SJSA1 (cell line): ENCODE measurements around the gene C2CD2. TPM values are rescaled to one million over a fixed set of nuclear protein-coding genes. Genes with fewer than 3 reads are reported as not detected.
A peak's percentile ranks its signal among the peaks of the same experiment; 100 is the strongest.
"Not testable (repeated sequence)": the region's sequence is repeated elsewhere in the genome, so short reads cannot be mapped to it uniquely, and the experiment has no call there.

Experiments
- DNase-seq, 2 experiments: peaks; one replicate each; pipeline ENCODE4 v3.0.0-alpha.2; 2015 to 2020; ENCODE audit warnings: low spot score in 2 of 2, low read depth in 1 of 2
- H3K27ac ChIP-seq: fragments of 250-450 bp; sonication (Bioruptor Pico); 2 replicates; pipeline ENCODE4 v1.5.1; 2020; ENCODE audit warnings: mild to moderate bottlenecking, moderate library complexity
- H3K27me3 ChIP-seq: fragments of 250-450 bp; sonication (Bioruptor Pico); replicated peaks from 2 replicates; pipeline ENCODE4 v1.5.1; 2020; ENCODE audit warnings: mild to moderate bottlenecking, moderate library complexity
- H3K36me3 ChIP-seq: fragments of 250-450 bp; sonication (Bioruptor Pico); 2 replicates; pipeline ENCODE4 v1.5.1; 2020; ENCODE audit warnings: mild to moderate bottlenecking
- H3K4me1 ChIP-seq: fragments of 250-450 bp; sonication (Bioruptor Pico); replicated peaks from 2 replicates; pipeline ENCODE4 v1.6.1; 2021; ENCODE audit warnings: mild to moderate bottlenecking
- H3K4me3 ChIP-seq: fragments of 250-450 bp; sonication (Bioruptor Pico); 2 replicates; pipeline ENCODE4 v1.5.1; 2020; ENCODE audit warnings: mild to moderate bottlenecking
- H3K9me3 ChIP-seq: fragments of 250-450 bp; sonication (Bioruptor Pico); replicated peaks from 2 replicates; pipeline ENCODE4 v1.5.1; 2020; ENCODE audit warnings: mild to moderate bottlenecking
- total RNA-seq: library from RNA; depleted of rRNA; stranded (reverse); fragments of >200 nt; shearing (Covaris generic); gene quantifications from 2 replicates; pipeline ENCODE4 v1.2.3, GENCODE V29; 2014; rRNA removed

Gene C2CD2
- total RNA-seq = 9.3 and 17.1 TPM in 2 replicates

DNA sequence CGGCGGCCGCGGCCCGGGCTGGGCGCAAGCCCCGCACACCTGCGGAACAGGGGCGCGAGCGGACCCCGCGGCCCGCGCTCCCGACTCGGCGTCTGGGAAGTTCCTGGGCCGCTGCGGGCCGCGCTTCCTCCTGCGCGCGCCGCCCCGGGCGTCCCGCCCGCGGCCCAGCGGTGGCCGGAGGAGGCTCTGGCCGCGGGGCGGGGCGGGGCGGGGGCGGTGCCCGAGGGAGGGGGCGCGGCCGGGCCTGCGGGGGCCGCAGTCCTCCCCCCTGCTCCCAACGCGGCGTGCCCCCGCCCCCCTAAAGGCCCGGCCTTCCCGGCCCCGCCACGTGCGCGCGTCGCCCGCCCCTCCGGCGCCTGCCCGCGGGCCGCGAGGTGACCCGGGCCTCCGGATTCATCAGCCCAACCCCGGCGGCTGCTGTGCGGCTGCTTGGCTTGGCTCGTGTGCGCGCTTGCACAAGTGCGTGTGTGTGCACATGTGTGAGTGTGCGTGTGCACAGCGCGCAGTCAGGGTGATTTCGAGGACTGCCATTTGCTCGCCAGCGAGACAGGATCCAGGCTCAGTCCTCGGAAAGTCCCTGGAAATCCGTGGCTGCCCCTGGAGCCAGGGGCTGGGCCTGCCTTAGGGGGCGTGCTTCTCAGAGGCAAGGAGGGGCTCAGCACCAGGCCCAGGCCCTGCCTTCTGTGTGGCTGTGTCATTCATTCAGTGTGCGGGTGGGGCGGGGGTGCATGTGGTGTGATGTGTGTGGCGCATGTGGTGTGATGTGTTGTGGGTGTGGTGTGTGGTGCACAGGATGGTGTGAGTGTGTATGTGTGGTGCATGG, at the start of gene C2CD2:
Gene C2CD2, minus strand, starts transcription at position 188 of the 823 bp plus-strand sequence. CDS start 370 bp downstream, outside the sequence.
- Histone ChIP-seq H3K4me3 (peak within 1 kb of the TSS; percentile 94), H3K27me3 (no peaks in the 10 kb centered on the region), H3K9me3 (0 out of 2 replicates have a peak, but pooled peaks cover 3% of the 10 kb centered on the region), H3K4me1 (peaks cover 60% of the 10 kb centered on the region), H3K27ac (peak within 1 kb of the TSS; percentile 54), H3K36me3 (peaks cover 12% of the 10 kb centered on the region)
- peak; percentile 83 to 86 for DNase-seq

- Histone ChIP-seq H3K36me3 (peaks cover 57% of the 10 kb centered on the region), H3K4me3 (no peak overlapping the region), H3K4me1 (peaks cover 15% of the 10 kb centered on the region), H3K9me3 (no peaks in the 10 kb centered on the region), H3K27ac (0 out of 2 replicates have a peak overlapping the region, but pooled peaks have one; percentile 5), H3K27me3 (no peaks in the 10 kb centered on the region)
- DNase-seq = no peak
Measured at GRCh38 chr21:42003051-42003461, 49.2 kb upstream of the C2CD2 start.

GRCh38 chr21:42002421-42002958, 48.7 kb upstream of the C2CD2 start:
- no peaks in the 10 kb centered on the region for H3K27me3 ChIP-seq
- no peak overlapping the region for H3K4me3 ChIP-seq
- peaks cover 15% of the 10 kb centered on the region for H3K4me1 ChIP-seq
- H3K36me3 ChIP-seq = peaks cover 51% of the 10 kb centered on the region
- peak; percentile 69 to 79 for DNase-seq
- no peaks in the 10 kb centered on the region for H3K9me3 ChIP-seq
- H3K27ac ChIP-seq = peak overlapping the region; percentile 37

DNA sequence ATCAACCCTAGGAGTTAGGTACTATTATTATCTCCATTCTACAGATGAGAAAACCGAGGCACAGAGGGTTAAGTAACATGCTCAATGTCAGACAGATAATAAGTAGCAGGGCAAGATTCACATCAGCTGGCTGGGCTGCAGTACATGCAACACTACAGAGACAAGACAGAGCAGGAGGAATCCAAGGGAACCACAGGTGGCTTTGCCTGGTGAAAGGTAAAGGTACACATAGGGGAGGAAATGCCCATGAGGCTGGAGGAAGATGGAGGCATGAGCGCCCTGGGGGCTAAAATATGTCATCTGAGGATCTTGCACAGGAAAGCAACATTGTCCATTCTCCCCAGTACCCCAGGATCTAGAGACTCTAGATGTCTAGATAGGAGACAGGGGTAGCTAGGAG, 48.0 kb upstream of the C2CD2 start:
- Histone ChIP-seq H3K4me1 (peaks cover 15% of the 10 kb centered on the region), H3K27me3 (no peaks in the 10 kb centered on the region), H3K36me3 (peaks cover 48% of the 10 kb centered on the region), H3K4me3 (no peak overlapping the region), H3K9me3 (no peaks in the 10 kb centered on the region), H3K27ac (no peak overlapping the region; the same call in 1 of the 2 replicates)
- DNase-seq = no peak

GRCh38 chr21:42000908-42001307, 47.1 kb upstream of the C2CD2 start:
- Histone ChIP-seq H3K4me1 (peaks cover 15% of the 10 kb centered on the region), H3K27ac (no peak overlapping the region), H3K4me3 (no peak overlapping the region), H3K27me3 (no peaks in the 10 kb centered on the region), H3K9me3 (peaks cover 2% of the 10 kb centered on the region; the same call in 1 of the 2 replicates), H3K36me3 (peaks cover 53% of the 10 kb centered on the region)
- no peak for DNase-seq

DNA sequence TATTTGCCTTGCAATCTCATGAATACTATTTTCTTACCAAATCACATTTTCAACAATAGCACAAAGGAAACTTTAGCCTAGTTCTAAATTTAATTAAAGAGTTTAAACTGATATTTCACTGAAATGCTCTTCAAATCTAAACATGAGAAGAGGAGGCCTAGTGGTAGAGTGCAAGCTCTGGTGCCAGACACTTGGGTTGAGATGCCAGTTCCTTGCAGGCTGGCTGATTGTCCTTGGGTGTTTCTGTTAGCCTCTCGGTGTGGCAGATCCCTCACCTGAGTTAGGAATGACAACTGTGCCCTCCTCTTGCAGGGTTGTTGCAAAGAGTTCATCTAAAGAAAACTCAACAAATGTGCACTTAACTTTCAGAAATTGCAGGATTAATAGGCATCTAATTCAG, 43.8 kb upstream of the C2CD2 start:
- Histone ChIP-seq H3K27me3 (no peaks in the 10 kb centered on the region), H3K4me3 (no peak overlapping the region), H3K9me3 (peaks cover 5% of the 10 kb centered on the region; the same call in 1 of the 2 replicates), H3K4me1 (peaks cover 28% of the 10 kb centered on the region), H3K36me3 (peaks cover 63% of the 10 kb centered on the region), H3K27ac (no peak overlapping the region)
- no peak for DNase-seq

DNA sequence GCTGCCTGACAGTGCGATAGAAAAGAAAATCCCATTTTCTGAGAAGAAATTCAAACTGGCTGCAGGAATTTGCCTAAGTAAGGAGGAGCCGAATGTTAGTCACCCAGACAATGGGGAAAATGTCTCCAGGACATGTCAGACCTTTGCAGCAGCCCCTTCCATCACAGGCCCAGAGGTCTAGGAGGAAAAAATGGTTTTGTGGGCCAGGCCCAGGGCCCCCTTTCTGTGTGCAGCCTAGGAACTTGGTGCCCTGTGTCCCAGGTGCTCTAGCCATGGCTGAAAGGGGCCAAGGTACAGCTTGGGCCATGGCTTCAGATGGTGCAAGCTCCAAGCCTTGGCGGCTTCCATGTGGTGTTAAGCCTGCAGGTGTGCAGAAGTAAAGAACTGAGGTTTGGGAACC, 41.8 kb upstream of the C2CD2 start:
- Histone ChIP-seq H3K4me3 (no peak overlapping the region), H3K27ac (no peak overlapping the region), H3K9me3 (peaks cover 5% of the 10 kb centered on the region; the same call in 1 of the 2 replicates), H3K36me3 (peaks cover 67% of the 10 kb centered on the region), H3K27me3 (no peaks in the 10 kb centered on the region), H3K4me1 (peaks cover 17% of the 10 kb centered on the region)
- DNase-seq = no peak

GRCh38 chr21:41994613-41995012, 40.8 kb upstream of the C2CD2 start:
- peaks cover 65% of the 10 kb centered on the region for H3K36me3 ChIP-seq
- not testable (repeated sequence) for H3K27me3 ChIP-seq, H3K27ac ChIP-seq, DNase-seq, H3K4me3 ChIP-seq, H3K9me3 ChIP-seq
- H3K4me1 ChIP-seq = peaks cover 17% of the 10 kb centered on the region

DNA sequence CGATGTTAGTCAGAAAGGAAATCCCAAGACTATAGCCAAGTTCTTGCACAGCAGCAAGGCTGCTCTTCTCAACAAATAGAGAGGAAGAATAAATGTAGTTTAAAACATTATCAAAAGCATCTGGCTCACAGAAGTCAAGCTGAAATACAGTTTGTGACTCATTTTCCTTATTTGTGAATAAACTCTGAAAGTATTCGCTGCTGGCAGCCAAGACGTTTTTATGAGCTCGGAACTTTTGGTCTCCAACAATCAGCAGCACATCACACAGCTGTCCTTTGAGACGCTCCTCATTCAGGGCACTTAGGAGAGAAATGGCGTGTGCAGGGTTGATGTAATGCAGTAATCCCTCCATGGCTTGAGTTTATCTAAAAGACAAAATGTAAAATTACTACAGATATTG, 39.9 kb upstream of the C2CD2 start:
- no peak overlapping the region for H3K27ac ChIP-seq
- peaks cover 5% of the 10 kb centered on the region; the same call in 1 of the 2 replicates for H3K9me3 ChIP-seq
- peaks cover 17% of the 10 kb centered on the region for H3K4me1 ChIP-seq
- peaks cover 63% of the 10 kb centered on the region for H3K36me3 ChIP-seq
- no peak overlapping the region for H3K4me3 ChIP-seq
- no peaks in the 10 kb centered on the region for H3K27me3 ChIP-seq
- peak in 1 of 2 experiments; percentile 40 for DNase-seq

GRCh38 chr21:41992576-41992975, 38.8 kb upstream of the C2CD2 start:
- Histone ChIP-seq H3K36me3 (peaks cover 64% of the 10 kb centered on the region), H3K27ac (no peak overlapping the region), H3K4me3 (no peak overlapping the region), H3K4me1 (peaks cover 17% of the 10 kb centered on the region), H3K27me3 (no peaks in the 10 kb centered on the region), H3K9me3 (peaks cover 5% of the 10 kb centered on the region; the same call in 1 of the 2 replicates)
- DNase-seq = no peak

DNA sequence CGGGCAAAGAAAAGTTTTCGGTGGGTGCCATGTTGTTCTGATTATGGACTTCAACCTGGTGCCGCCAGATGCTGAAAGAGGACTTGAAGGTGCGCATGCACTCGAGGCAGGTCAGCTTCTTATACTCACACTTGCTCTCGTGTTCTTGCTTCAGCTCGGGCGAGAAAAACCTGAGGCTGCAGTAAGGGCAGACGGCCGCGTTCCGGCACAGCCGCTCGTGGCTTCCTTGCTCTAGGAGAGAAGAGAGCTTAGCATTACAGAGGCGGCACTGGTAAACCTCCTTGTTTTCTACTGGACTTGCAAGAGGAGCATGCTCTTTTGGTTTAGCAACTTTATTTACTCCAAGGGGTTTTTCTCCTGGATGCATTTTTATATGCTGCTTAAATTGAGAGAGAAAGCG, 37.8 kb upstream of the C2CD2 start:
- Histone ChIP-seq H3K4me1 (peaks cover 17% of the 10 kb centered on the region), H3K27me3 (no peaks in the 10 kb centered on the region), H3K36me3 (peaks cover 59% of the 10 kb centered on the region), H3K4me3 (no peak overlapping the region), H3K27ac (no peak overlapping the region), H3K9me3 (peaks cover 5% of the 10 kb centered on the region; the same call in 1 of the 2 replicates)
- DNase-seq = no peak

DNA sequence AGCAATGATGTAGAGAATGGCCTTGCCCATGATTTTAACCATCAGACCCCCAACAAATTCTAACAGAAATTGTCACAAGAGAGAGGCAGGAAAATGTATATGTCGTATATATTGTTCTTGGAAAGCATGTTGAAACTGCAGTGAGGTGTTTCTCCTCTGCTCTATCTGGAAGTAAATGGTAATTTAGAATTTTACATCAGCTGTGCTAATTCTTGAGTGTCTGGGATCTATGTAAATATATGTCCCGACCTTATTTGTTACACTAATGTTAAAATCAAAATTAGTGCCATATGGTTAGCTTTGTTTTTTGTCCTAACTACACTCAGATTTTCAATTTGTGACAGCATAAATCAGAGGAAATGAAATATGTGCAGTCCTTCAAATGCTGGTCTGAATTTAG, 35.9 kb upstream of the C2CD2 start:
- H3K4me3 ChIP-seq = no peak overlapping the region
- H3K4me1 ChIP-seq = peaks cover 17% of the 10 kb centered on the region
- H3K36me3 ChIP-seq = peaks cover 44% of the 10 kb centered on the region
- no peaks in the 10 kb centered on the region for H3K9me3 ChIP-seq
- DNase-seq = no peak
- H3K27me3 ChIP-seq = no peaks in the 10 kb centered on the region
- H3K27ac ChIP-seq = no peak overlapping the region

DNA sequence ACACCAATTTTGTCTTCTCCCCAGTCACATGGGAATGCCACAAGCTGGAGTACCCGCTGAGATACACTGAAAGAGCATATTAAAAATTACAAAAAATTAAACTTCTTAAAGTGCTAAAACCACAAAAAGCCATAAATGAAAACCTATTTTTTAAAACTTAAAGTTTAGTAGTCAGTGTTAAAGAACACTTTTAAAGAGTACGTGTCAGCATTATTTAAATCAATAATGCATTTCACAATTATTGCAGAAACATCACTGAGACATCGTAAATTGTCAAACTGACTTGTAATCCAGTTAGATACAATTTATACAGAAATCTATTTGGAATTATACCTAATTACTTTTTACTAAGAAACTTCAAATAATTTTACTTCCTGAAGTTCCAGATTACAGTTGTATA, 33.5 kb upstream of the C2CD2 start:
- DNase-seq = no peak
- no peak overlapping the region for H3K27ac ChIP-seq
- H3K36me3 ChIP-seq = peaks cover 29% of the 10 kb centered on the region
- H3K9me3 ChIP-seq = no peaks in the 10 kb centered on the region
- H3K4me1 ChIP-seq = no peaks in the 10 kb centered on the region
- no peak overlapping the region for H3K4me3 ChIP-seq
- no peaks in the 10 kb centered on the region for H3K27me3 ChIP-seq
